ENCODE results near the gene ANKRD31.

- TF ChIP-seq TCF7L2 (IDR thresholded peaks at IDR 0.05; ENCODE audit: borderline replicate concordance, extremely low read depth, insufficient read depth, insufficient read length): no peak
- no peak for TF ChIP-seq EZH2 (IDR thresholded peaks at IDR 0.05)
- TF ChIP-seq, protein P1, sequence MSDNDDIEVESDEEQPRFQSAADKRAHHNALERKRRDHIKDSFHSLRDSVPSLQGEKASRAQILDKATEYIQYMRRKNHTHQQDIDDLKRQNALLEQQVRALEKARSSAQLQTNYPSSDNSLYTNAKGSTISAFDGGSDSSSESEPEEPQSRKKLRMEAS (IDR thresholded peaks at IDR 0.05): no peak
- TF ChIP-seq POLR2A (IDR thresholded peaks at IDR 0.05; ENCODE audit: borderline replicate concordance, extremely low read depth, insufficient read depth, insufficient read length): no peak
- no peak for TF ChIP-seq CTCF (IDR thresholded peaks at IDR 0.05 in 2 of 3, conservative IDR thresholded peaks at IDR 0.05 in 1 of 3; ENCODE audit: borderline replicate concordance in 1 of 3, insufficient read depth in 1 of 3, low read depth in 2 of 3, low read length in 2 of 3)
- no peak for TF ChIP-seq ZNF274 (IDR thresholded peaks at IDR 0.05; ENCODE audit: low read depth, low read length)
- TF ChIP-seq YY1 (IDR thresholded peaks at IDR 0.05; ENCODE audit: extremely low read depth, insufficient replicate concordance, low read depth, low read length): no peak
- no peak for TF ChIP-seq JUND (IDR thresholded peaks at IDR 0.05)
- TF ChIP-seq POLR2AphosphoS5 (IDR thresholded peaks at IDR 0.05; ENCODE audit: low read depth, low read length): no peak
Observed at GRCh38 chr5:75067434-75067833, 169.2 kb downstream of the ANKRD31 start.

Measured in HCT116 (cell line).